ENCODE measurements around the gene WDFY4. TPM values are rescaled to one million over a fixed set of nuclear protein-coding genes. Genes with fewer than 3 reads are reported as not detected.

Gene WDFY4
- total RNA-seq, 1 experiment from 2014 or later: not detected

DNA sequence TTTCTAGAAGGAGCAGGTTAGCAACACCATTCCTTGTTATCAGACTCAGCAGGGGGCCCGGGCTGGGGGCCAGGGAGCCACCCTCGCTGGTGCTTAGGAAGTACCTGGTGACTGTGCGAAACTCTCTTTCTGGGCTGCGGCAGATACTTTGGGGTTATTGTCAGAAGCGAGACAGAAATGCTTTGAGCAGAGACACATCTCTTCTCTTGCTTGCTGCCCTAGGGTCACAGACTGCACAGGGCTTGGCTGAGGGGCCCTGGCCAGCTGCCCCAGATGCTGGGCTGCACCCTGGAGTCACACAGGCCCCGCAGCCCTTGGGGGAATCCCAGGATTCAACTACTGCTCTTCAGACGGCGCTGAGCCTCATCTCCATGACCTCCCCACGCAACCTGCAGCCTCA lies 91.9 kb downstream of the WDFY4 start:
- Histone ChIP-seq H4K20me1 (ENCODE audit: insufficient read depth) (no peaks in the 10 kb centered on the region), H3F3A (ENCODE audit: insufficient read depth, low read depth) (no peaks in the 10 kb centered on the region), H3K4me3 (no peak overlapping the region), H3K4me1 (replicated peaks; ENCODE audit: insufficient read depth) (no peaks in the 10 kb centered on the region), H3K79me2 (ENCODE audit: low read depth) (no peaks in the 10 kb centered on the region), H3K27ac (no peak overlapping the region), H3K27me3 (ENCODE audit: insufficient read depth, low read depth) (peaks cover 56% of the 10 kb centered on the region), H3K9me3 (ENCODE audit: insufficient read depth, low read depth) (no peaks in the 10 kb centered on the region), H3K4me2 (no peak overlapping the region), H3K36me3 (ENCODE audit: low read depth) (no peaks in the 10 kb centered on the region), H3K9me2 (ENCODE audit: insufficient read depth) (no peaks in the 10 kb centered on the region), H2AFZ (no peak overlapping the region)
- ChIA-PET POLR2A (ENCODE audit: unreplicated experiment) (no interaction called here), CTCF (no interaction called here)
- no TSS peak for BruUV-seq (replicated peaks)
- TF ChIP-seq EZH2 (IDR thresholded peaks at IDR 0.05; ENCODE audit: low read depth): no peak
- TF ChIP-seq, protein P1, sequence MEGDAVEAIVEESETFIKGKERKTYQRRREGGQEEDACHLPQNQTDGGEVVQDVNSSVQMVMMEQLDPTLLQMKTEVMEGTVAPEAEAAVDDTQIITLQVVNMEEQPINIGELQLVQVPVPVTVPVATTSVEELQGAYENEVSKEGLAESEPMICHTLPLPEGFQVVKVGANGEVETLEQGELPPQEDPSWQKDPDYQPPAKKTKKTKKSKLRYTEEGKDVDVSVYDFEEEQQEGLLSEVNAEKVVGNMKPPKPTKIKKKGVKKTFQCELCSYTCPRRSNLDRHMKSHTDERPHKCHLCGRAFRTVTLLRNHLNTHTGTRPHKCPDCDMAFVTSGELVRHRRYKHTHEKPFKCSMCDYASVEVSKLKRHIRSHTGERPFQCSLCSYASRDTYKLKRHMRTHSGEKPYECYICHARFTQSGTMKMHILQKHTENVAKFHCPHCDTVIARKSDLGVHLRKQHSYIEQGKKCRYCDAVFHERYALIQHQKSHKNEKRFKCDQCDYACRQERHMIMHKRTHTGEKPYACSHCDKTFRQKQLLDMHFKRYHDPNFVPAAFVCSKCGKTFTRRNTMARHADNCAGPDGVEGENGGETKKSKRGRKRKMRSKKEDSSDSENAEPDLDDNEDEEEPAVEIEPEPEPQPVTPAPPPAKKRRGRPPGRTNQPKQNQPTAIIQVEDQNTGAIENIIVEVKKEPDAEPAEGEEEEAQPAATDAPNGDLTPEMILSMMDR (conservative IDR thresholded peaks at IDR 0.05): no peak
- DNase-seq: no peak
- intact Hi-C loops (cut with micrococcal nuclease; ENCODE audit: unreplicated experiment): no loop called here

GRCh38 chr10:48777110-48777509 lies 92.4 kb downstream of the WDFY4 start:
- Histone ChIP-seq H2AFZ (no peak overlapping the region), H3K4me3 (no peak overlapping the region), H3K4me2 (no peak overlapping the region), H3K9me3 (ENCODE audit: insufficient read depth, low read depth) (no peaks in the 10 kb centered on the region), H3K36me3 (ENCODE audit: low read depth) (no peaks in the 10 kb centered on the region), H3F3A (ENCODE audit: insufficient read depth, low read depth) (no peaks in the 10 kb centered on the region), H3K9me2 (ENCODE audit: insufficient read depth) (no peaks in the 10 kb centered on the region), H4K20me1 (ENCODE audit: insufficient read depth) (no peaks in the 10 kb centered on the region), H3K79me2 (ENCODE audit: low read depth) (no peaks in the 10 kb centered on the region), H3K27ac (no peak overlapping the region), H3K4me1 (replicated peaks; ENCODE audit: insufficient read depth) (no peaks in the 10 kb centered on the region), H3K27me3 (ENCODE audit: insufficient read depth, low read depth) (peaks cover 54% of the 10 kb centered on the region)
- TF ChIP-seq EZH2 (IDR thresholded peaks at IDR 0.05; ENCODE audit: low read depth): no peak
- TF ChIP-seq, protein P1 (conservative IDR thresholded peaks at IDR 0.05): no peak
- BruUV-seq (replicated peaks): no TSS peak
- no peak for DNase-seq
- ChIA-PET POLR2A (ENCODE audit: unreplicated experiment) (no interaction called here), CTCF (no interaction called here)
- intact Hi-C loops (cut with micrococcal nuclease; ENCODE audit: unreplicated experiment): no loop called here

- H3K79me2 ChIP-seq (ENCODE audit: low read depth): no peaks in the 10 kb centered on the region
- no peak overlapping the region for H3K4me3 ChIP-seq
- H3K36me3 ChIP-seq (ENCODE audit: low read depth): no peaks in the 10 kb centered on the region
- POLR2A ChIA-PET (ENCODE audit: unreplicated experiment): no interaction called here
- H3K9me3 ChIP-seq (ENCODE audit: insufficient read depth, low read depth): no peaks in the 10 kb centered on the region
- no peaks in the 10 kb centered on the region for H3K9me2 ChIP-seq (ENCODE audit: insufficient read depth)
- CTCF ChIA-PET: no interaction called here
- H2AFZ ChIP-seq: no peak overlapping the region
- no TSS peak for BruUV-seq (replicated peaks)
- H3K4me1 ChIP-seq (replicated peaks; ENCODE audit: insufficient read depth): no peaks in the 10 kb centered on the region
- peaks cover 55% of the 10 kb centered on the region for H3K27me3 ChIP-seq (ENCODE audit: insufficient read depth, low read depth)
- no peak overlapping the region for H3K27ac ChIP-seq
- no peaks in the 10 kb centered on the region for H4K20me1 ChIP-seq (ENCODE audit: insufficient read depth)
- no peak for DNase-seq
- no peak overlapping the region for H3K4me2 ChIP-seq
- intact Hi-C loops (cut with micrococcal nuclease; ENCODE audit: unreplicated experiment): no loop called here
- TF ChIP-seq, protein P1 (conservative IDR thresholded peaks at IDR 0.05): no peak
- TF ChIP-seq EZH2 (IDR thresholded peaks at IDR 0.05; ENCODE audit: low read depth): no peak
- no peaks in the 10 kb centered on the region for H3F3A ChIP-seq (ENCODE audit: insufficient read depth, low read depth)
These were observed 93.7 kb downstream of the WDFY4 start for GRCh38 chr10:48778193-48778857.

Data from PC-9 (cell line).